Measurements from ENCODE around the gene ACOT9. TPM values are rescaled to one million over a fixed set of nuclear protein-coding genes. Genes with fewer than 3 reads are reported as not detected.
"Not testable (repeated sequence)": the region's sequence is repeated elsewhere in the genome, so short reads cannot be mapped to it uniquely, and the experiment has no call there.

ACOT9 gene
- total RNA-seq, 1 donor from 2014 or later: 50.1 TPM

DNA sequence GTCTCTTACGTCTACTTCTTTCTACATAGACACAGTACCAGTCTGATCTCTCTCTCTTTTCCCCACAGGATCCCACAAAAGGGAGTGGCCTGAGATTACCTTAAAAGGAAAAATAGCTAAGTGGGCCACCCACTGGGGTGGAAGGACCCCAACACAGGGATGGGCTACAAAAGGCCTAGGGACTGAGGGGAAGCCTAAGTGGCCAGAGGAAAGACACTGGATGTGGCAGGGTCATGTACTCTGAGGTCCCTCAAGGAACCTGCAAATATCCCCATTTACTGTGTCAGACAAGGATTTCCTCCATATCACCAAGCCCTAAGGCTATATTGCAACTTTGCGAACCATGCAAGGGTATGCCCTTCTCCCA, 82.3 kb downstream of the ACOT9 start:
- intact Hi-C loops (cut with DNase I): no loop called here
- DNase-seq (ENCODE audit: missing footprints) (no peak), ATAC-seq (no peak)

DNA sequence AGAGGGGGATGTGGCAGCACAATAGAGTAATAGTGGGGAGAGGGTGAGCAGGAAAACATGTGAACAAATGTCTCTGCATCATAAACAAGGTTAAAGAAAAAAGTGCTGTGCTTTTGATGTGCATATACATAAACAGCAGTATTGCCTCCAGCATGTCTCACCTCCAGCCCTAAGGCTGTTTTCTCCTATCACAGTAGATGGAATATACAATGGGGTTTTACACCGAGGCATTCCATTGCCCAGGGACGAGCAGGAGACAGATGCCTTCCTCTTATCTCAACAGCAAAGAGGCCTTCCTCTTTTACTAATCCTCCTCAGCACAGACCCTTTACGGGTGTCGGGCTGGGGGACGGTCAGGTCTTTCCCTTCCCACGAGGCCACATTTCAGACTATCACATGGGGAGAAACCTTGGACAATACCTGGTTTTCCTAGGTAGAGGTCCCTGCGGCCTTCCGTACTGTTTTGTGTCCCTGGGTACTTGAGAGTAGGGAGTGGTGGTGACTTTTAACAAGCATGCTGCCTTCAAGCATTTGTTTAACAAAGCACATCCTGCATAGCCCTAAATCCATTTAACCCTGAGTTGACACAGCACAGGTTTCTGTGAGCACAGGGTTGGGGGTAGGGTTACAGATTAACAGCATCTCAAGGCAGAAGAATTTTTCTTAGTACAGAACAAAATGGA, 82.9 kb downstream of the ACOT9 start:
- intact Hi-C loops (cut with DNase I); DNase-seq (ENCODE audit: missing footprints); ATAC-seq: not testable (repeated sequence)

DNA sequence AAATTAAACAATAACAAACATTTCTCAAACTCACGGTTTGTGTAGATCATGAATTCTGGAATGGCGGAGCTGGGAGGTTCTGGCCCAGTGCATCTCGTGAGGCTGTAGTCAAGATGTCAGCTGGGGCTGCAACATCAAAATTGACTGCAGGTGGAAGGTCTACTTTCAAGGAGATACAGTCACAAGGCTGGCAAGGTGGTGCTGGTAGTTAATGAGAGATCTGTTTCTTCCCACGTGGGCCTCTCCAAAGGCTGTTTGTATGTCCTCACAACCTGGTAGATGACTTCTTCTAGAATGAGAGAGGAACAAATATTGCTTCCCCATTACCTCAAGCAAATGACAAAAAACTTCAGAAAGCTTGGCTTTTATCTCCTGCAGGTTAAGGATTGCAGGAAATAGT, 83.7 kb downstream of the ACOT9 start:
- DNase-seq (ENCODE audit: missing footprints): no peak
- intact Hi-C loops (cut with DNase I): no loop called here
- ATAC-seq: no peak

DNA sequence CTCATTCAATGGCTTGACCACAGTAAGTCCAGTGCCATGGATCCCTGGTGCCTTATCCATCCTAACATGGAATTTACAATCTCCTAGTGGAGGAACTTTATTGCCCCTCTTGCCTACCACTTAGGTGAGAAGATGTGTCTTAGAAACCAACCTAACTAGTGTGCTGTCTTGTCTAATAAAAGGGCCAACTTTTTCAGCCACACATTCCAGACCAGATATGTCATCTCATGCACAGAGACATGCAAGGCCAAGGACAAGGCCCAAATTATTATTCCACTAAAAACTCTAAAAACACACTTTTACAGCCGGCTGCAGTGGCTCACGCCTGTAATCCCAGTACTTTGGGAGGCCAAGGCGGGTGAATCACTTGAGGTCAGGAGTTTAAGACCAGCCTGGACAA, 86.4 kb downstream of the ACOT9 start:
- DNase-seq (ENCODE audit: missing footprints) (no peak), ATAC-seq (no peak)
- intact Hi-C loops (cut with DNase I): no loop called here

DNA sequence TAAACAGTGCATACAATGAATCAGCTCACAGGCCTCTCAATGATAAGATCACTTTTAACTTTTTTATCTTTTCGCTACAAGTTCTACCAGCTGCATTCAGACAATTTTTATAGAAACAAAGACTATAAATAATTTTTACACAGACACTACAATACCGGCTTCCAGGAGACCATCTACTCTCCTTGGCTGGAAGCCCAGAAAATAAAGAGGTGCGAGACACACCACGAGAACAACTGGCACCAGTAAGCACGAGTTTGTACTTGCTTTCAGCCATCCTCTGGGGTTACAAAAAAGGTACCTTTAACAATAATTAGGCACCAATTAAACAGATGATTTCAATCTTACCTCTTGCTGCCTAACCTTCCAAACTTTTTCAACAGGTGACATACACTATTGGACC, 87.0 kb downstream of the ACOT9 start:
- ATAC-seq: no peak
- intact Hi-C loops (cut with DNase I): no loop called here
- DNase-seq (ENCODE audit: missing footprints): no peak

Other genes starting within 250 kb of the ACOT9 start
- 46.9 TPM for gene PRDX4, start 75.8 kb downstream of the ACOT9 start, total RNA-seq
- 130 TPM for gene SAT1, start 39.9 kb upstream of the ACOT9 start, total RNA-seq
- 112 TPM for gene APOO, start 164.7 kb upstream of the ACOT9 start, total RNA-seq
- gene CXorf58, start 164.7 kb upstream of the ACOT9 start, total RNA-seq: 0.32 TPM